SK-N-SH (cell line): ENCODE data around the gene MPDZ. TPM values are rescaled to one million over a fixed set of nuclear protein-coding genes. Genes with fewer than 3 reads are reported as not detected.

Source experiments
- CTCF ChIA-PET: fragments of 300-600, 350-600 bp; formaldehyde crosslinking; extraction: SDS; loops from one replicate; lab custom pipeline; 2021; lab: Yijun Ruan, JAX
- POLR2A ChIA-PET: fragments of 350-600 bp; sonication (Branson Sonifier 250); formaldehyde crosslinking; extraction: SDS; loops from one replicate; lab custom pipeline; 2020; ENCODE audit warnings: antibody characterized with exemption, inconsistent platforms; lab: Yijun Ruan, JAX
- DNase-seq: peaks from one replicate; pipeline ENCODE4 v3.0.0; 2012
- H2AFZ ChIP-seq: fragments of 200-600 bp; sonication (generic); 2 replicates; pipeline ENCODE4 v1.8.1; 2016; ENCODE audit warnings: antibody characterized with exemption, mild to moderate bottlenecking, low read depth
- H3F3A ChIP-seq: fragments of 200-600 bp; sonication (generic); replicated peaks from 2 replicates; pipeline ENCODE3; 2016; ENCODE audit warnings: antibody characterized with exemption, mild to moderate bottlenecking; ENCODE audit not compliant: insufficient read depth
- H3K27ac ChIP-seq, 2 experiments: fragments of 200-500 bp in 1 of 2; fragments of 200-600 bp in 1 of 2; sonication (Bioruptor generic) in 1 of 2; sonication (generic), shearing (Covaris generic) in 1 of 2; 2 replicates each; pipeline versions ENCODE4 v1.5.1 to v1.6.1; 2014 to 2016; ENCODE audit warnings: low read depth in 2 of 2, inconsistent platforms in 1 of 2, low read length in 1 of 2, mild to moderate bottlenecking in 1 of 2, mixed read lengths in 1 of 2
- H3K27me3 ChIP-seq: fragments of 200-600 bp; sonication (generic), shearing (Covaris generic); 2 replicates; pipeline ENCODE4 v1.6.1; 2016; ENCODE audit warnings: mixed run types; ENCODE audit not compliant: insufficient read depth
- H3K36me3 ChIP-seq, 2 experiments: fragments of 200-500 bp in 1 of 2; fragments of 200-600 bp in 1 of 2; sonication (Bioruptor generic) in 1 of 2; sonication (generic) in 1 of 2; replicated peaks in 1 of 2; 2 replicates each; pipeline versions ENCODE3 to v1.5.1; 2014 to 2016; ENCODE audit warnings: low read length in 1 of 2, mild to moderate bottlenecking in 1 of 2; ENCODE audit not compliant: insufficient read depth in 2 of 2, control insufficient read depth in 1 of 2
- H3K4me1 ChIP-seq, 2 experiments: fragments of 200-500 bp in 1 of 2; fragments of 200-600 bp in 1 of 2; sonication (Bioruptor generic) in 1 of 2; sonication (generic), shearing (Covaris generic) in 1 of 2; 2 replicates each; pipeline versions ENCODE4 v1.5.1 to v1.6.1; 2014 to 2016; ENCODE audit warnings: low read depth in 1 of 2, low read length in 1 of 2, mixed run types in 1 of 2; ENCODE audit not compliant: insufficient read depth in 2 of 2, control insufficient read depth in 1 of 2
- H3K4me2 ChIP-seq: fragments of 200-600 bp; sonication (generic), shearing (Covaris generic); 2 replicates; pipeline ENCODE4 v1.6.1; 2017; ENCODE audit warnings: mixed run types
- H3K4me3 ChIP-seq, 2 experiments: fragments of 200-500 bp in 1 of 2; fragments of 200-600 bp in 1 of 2; sonication (Bioruptor generic) in 1 of 2; sonication (generic), shearing (Covaris generic) in 1 of 2; 2 replicates each; pipeline versions ENCODE4 v1.5.1 to v1.8.1; 2014 to 2016; ENCODE audit warnings: low read depth in 2 of 2, inconsistent platforms in 1 of 2, low read length in 1 of 2, mild to moderate bottlenecking in 1 of 2, mixed read lengths in 1 of 2, moderate library complexity in 1 of 2
- H3K79me2 ChIP-seq: fragments of 200-600 bp; sonication (generic); 2 replicates; pipeline ENCODE4 v1.8.1; 2017; ENCODE audit warnings: mild to moderate bottlenecking; ENCODE audit not compliant: insufficient read depth
- H3K9ac ChIP-seq: fragments of 200-600 bp; sonication (generic); 2 replicates; pipeline ENCODE4 v1.6.1; 2017; ENCODE audit warnings: mixed run types
- H3K9me2 ChIP-seq: fragments of 200-600 bp; sonication (generic); 2 replicates; pipeline ENCODE4 v1.6.1; 2017; ENCODE audit warnings: mixed run types
- H3K9me3 ChIP-seq: fragments of 200-600 bp; sonication (generic); 2 replicates; pipeline ENCODE4 v1.6.1; 2017; ENCODE audit warnings: mixed run types, mild to moderate bottlenecking, moderate library complexity
- H4K20me1 ChIP-seq: fragments of 200-600 bp; sonication (generic); 2 replicates; pipeline ENCODE4 v1.6.1; 2017; ENCODE audit warnings: mild to moderate bottlenecking, mixed run types; ENCODE audit not compliant: insufficient read depth
- ELF1 ChIP-seq: IDR thresholded peaks from 2 replicates; pipeline ENCODE4 v1.4.0; 2012
- EP300 ChIP-seq, 2 experiments: IDR thresholded peaks; 2 replicates each; pipeline versions ENCODE4 v1.4.0 to v1.6.1; 2012; ENCODE audit warnings: borderline replicate concordance in 1 of 2, low read depth in 1 of 2, low read length in 1 of 2
- FOSL2 ChIP-seq: IDR thresholded peaks from 2 replicates; pipeline ENCODE4 v1.4.0; 2012; ENCODE audit warnings: low read depth, mild to moderate bottlenecking, moderate library complexity, borderline replicate concordance
- GATA2 ChIP-seq: sonication (generic); formaldehyde crosslinking; IDR thresholded peaks from 2 replicates; pipeline ENCODE4 v1.5.0; 2020; ENCODE audit warnings: mild to moderate bottlenecking, missing genetic modification reagents
- JUND ChIP-seq: IDR thresholded peaks from 2 replicates; pipeline ENCODE4 v1.4.0; 2012
- MXI1 ChIP-seq: IDR thresholded peaks from 2 replicates; pipeline ENCODE4 v1.6.1; 2012; ENCODE audit warnings: mild to moderate bottlenecking, low read depth, low read length, improper control_type of control experiment
- NRF1 ChIP-seq: IDR thresholded peaks from 2 replicates; pipeline ENCODE4 v1.6.1; 2012; ENCODE audit warnings: low read depth, mild to moderate bottlenecking, low read length
- POLR2AphosphoS5 ChIP-seq: IDR thresholded peaks from 2 replicates; pipeline ENCODE4 v1.6.1; 2012; ENCODE audit warnings: low read depth, low read length
- RCOR1 ChIP-seq: fragments of 150-350 bp; IDR thresholded peaks from 2 replicates; pipeline ENCODE4 v1.6.1; 2017; ENCODE audit warnings: antibody characterized with exemption, low read length
- SIN3A ChIP-seq: IDR thresholded peaks from 2 replicates; pipeline ENCODE4 v1.6.1; 2012; ENCODE audit warnings: low read depth, mild to moderate bottlenecking, low read length, moderate library complexity, borderline replicate concordance
- TCF12 ChIP-seq: IDR thresholded peaks from 2 replicates; pipeline ENCODE4 v1.4.0; 2012
- TEAD4 ChIP-seq: IDR thresholded peaks from 2 replicates; pipeline ENCODE4 v1.4.0; 2012; ENCODE audit warnings: mild to moderate bottlenecking, borderline replicate concordance; ENCODE audit not compliant: insufficient read depth
- WGBS: methylation state at CpG from one replicate; pipeline ENCODE4 v1.1.6; 2017; ENCODE audit warnings: low lambda C conversion rate; 5-methylcytosine and 5-hydroxymethylcytosine counted together
- polyA plus RNA-seq, 3 experiments: library from polyadenylated mRNA; depleted of rRNA; stranded (reverse); fragments of >200 nt; gene quantifications; 2 replicates each; pipeline ENCODE4 v1.2.3, GENCODE V29; 2012
- TF ChIP-seq, protein P1 (sequence below): IDR thresholded peaks from 2 replicates; pipeline ENCODE4; 2012
- TF ChIP-seq, protein P2 (sequence below): IDR thresholded peaks from 2 replicates; pipeline ENCODE4 v1.4.0; 2012; ENCODE audit warnings: low read depth
- TF ChIP-seq, protein P3 (sequence below): fragments of 150-350 bp; IDR thresholded peaks from 2 replicates; pipeline ENCODE4 v1.6.1; 2016; ENCODE audit warnings: mild to moderate bottlenecking, low read depth, low read length
- TF ChIP-seq, protein P4 (sequence below): IDR thresholded peaks from 2 replicates; pipeline ENCODE4 v1.4.0; 2012; ENCODE audit warnings: low read depth, borderline replicate concordance

Gene MPDZ
- polyA plus RNA-seq, 1 of the 3 experiments (the other 2 are of a cell fraction) = 20.5 TPM

DNA sequence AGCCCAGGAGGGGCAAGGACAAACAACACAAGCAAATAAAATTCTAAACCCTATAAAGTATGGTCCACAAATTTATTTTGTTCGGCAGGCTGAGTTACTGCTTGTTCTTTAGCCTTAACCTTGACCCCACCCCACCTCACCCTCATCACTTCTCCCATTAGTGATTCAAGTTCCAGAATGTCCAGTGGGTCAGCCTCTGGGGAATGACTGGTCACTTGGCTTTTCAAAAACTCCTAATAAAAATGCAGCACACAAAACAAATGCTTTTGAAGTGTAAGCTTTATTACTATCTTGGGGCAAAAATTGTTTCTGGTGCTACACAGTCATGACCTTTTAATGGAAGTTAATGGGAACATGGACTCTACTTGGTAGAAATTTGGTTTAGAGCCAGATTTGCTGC lies 142.1 kb downstream of the MPDZ start:
- H3K79me2 ChIP-seq = no peaks in the 10 kb centered on the region
- H4K20me1 ChIP-seq = no peaks in the 10 kb centered on the region
- H3K36me3 ChIP-seq = peaks cover 20 to 67% of the 10 kb centered on the region in 2 experiments
- H3K9me3 ChIP-seq = no peaks in the 10 kb centered on the region
- ChIA-PET POLR2A (no interaction called here), CTCF (interaction anchor here (0.9 to 2.0 kb wide), 3 partner anchors 10 to 214 kb away, joined by 3 to 5 read pairs (median 3); no protein-coding TSS in a partner anchor)
- no peak overlapping the region for H2AFZ ChIP-seq
- no peak overlapping the region for H3K4me3 ChIP-seq
- H3K4me1 ChIP-seq = peaks cover 7 to 15% of the 10 kb centered on the region in 2 experiments; a peak in 3 of 4 replicates
- TF ChIP-seq, protein P1, sequence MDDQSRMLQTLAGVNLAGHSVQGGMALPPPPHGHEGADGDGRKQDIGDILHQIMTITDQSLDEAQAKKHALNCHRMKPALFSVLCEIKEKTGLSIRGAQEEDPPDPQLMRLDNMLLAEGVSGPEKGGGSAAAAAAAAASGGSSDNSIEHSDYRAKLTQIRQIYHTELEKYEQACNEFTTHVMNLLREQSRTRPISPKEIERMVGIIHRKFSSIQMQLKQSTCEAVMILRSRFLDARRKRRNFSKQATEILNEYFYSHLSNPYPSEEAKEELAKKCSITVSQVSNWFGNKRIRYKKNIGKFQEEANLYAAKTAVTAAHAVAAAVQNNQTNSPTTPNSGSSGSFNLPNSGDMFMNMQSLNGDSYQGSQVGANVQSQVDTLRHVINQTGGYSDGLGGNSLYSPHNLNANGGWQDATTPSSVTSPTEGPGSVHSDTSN = no peak
- TF ChIP-seq EP300 (IDR thresholded peaks at IDR 0.05; ENCODE audit: borderline replicate concordance in 1 of 2, low read depth in 1 of 2, low read length in 1 of 2) = no peak
- TF ChIP-seq FOSL2 = no peak
- no peak for TF ChIP-seq POLR2AphosphoS5
- TF ChIP-seq SIN3A = no peak
- TF ChIP-seq, protein P2, sequence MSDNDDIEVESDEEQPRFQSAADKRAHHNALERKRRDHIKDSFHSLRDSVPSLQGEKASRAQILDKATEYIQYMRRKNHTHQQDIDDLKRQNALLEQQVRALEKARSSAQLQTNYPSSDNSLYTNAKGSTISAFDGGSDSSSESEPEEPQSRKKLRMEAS = no peak
- TF ChIP-seq, protein P3, sequence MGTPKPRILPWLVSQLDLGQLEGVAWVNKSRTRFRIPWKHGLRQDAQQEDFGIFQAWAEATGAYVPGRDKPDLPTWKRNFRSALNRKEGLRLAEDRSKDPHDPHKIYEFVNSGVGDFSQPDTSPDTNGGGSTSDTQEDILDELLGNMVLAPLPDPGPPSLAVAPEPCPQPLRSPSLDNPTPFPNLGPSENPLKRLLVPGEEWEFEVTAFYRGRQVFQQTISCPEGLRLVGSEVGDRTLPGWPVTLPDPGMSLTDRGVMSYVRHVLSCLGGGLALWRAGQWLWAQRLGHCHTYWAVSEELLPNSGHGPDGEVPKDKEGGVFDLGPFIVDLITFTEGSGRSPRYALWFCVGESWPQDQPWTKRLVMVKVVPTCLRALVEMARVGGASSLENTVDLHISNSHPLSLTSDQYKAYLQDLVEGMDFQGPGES = no peak
- no peak for TF ChIP-seq JUND
- TF ChIP-seq GATA2 = no peak
- no peak for TF ChIP-seq ELF1
- no peak for TF ChIP-seq TEAD4
- no peak for TF ChIP-seq RCOR1
- TF ChIP-seq NRF1 = no peak
- no peak for TF ChIP-seq MXI1
- TF ChIP-seq TCF12 = no peak
- TF ChIP-seq, protein P4, sequence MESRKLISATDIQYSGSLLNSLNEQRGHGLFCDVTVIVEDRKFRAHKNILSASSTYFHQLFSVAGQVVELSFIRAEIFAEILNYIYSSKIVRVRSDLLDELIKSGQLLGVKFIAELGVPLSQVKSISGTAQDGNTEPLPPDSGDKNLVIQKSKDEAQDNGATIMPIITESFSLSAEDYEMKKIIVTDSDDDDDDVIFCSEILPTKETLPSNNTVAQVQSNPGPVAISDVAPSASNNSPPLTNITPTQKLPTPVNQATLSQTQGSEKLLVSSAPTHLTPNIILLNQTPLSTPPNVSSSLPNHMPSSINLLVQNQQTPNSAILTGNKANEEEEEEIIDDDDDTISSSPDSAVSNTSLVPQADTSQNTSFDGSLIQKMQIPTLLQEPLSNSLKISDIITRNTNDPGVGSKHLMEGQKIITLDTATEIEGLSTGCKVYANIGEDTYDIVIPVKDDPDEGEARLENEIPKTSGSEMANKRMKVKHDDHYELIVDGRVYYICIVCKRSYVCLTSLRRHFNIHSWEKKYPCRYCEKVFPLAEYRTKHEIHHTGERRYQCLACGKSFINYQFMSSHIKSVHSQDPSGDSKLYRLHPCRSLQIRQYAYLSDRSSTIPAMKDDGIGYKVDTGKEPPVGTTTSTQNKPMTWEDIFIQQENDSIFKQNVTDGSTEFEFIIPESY = no peak
- H3K27me3 ChIP-seq = no peaks in the 10 kb centered on the region
- no peak overlapping the region for H3K4me2 ChIP-seq
- no peak for DNase-seq
- no peaks in the 10 kb centered on the region for H3K9me2 ChIP-seq
- 82% methylated on average over 1 of the region's 1 CpG for WGBS
- no peak overlapping the region for H3K9ac ChIP-seq
- H3F3A ChIP-seq = peaks cover 13% of the 10 kb centered on the region
- no peak overlapping the region for H3K27ac ChIP-seq
